Measurements from ENCODE around the gene KLHL25.

DNA sequence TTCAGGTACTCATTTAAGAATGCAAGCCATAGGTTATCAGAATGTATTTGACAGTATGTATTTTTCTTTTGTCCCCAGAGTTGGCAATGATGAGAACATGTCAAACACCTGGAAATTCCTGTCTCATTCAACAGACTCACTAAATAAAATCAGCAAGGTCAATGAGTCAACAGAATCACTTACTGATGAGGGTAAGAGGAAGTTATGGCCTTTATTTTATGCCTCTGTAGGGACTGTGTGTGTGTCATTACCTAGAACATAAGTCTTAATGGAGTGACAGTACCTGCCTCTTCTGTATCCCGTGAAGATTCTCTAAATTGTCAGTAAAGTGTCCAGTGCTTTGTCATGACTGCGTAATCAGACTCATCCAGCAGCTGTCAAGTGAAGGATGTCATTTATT, 77.5 kb downstream of the KLHL25 start:
- TF ChIP-seq POLR2A (IDR thresholded peaks at IDR 0.05; ENCODE audit: low read length) (no peak), GATA1 (IDR thresholded peaks at IDR 0.05; ENCODE audit: low read depth, low read length) (no peak)

All from erythroblast (primary cell).